Peyer's patch (tissue), 4 donors: Measurements from ENCODE around the gene SOBP.

Experiments
- POLR2A ChIP-seq, 2 donors: fragments of 450-650 bp; IDR thresholded peaks; one replicate each; pipeline ENCODE4 v1.5.1; 2017; ENCODE audit warnings: antibody characterized with exemption in 2 of 2, mild to moderate bottlenecking in 2 of 2, moderate library complexity in 2 of 2
- TF ChIP-seq, protein P1 (sequence below), 6 experiments: fragments of 450-650 bp in 4 of 6; fragments of 200-600 bp in 2 of 6; sonication (generic) in 1 of 6; IDR thresholded peaks; one replicate each; pipeline ENCODE4 v1.5.1; 2017 to 2019; ENCODE audit warnings: antibody characterized with exemption in 6 of 6, mild to moderate bottlenecking in 3 of 6, moderate library complexity in 1 of 6

DNA sequence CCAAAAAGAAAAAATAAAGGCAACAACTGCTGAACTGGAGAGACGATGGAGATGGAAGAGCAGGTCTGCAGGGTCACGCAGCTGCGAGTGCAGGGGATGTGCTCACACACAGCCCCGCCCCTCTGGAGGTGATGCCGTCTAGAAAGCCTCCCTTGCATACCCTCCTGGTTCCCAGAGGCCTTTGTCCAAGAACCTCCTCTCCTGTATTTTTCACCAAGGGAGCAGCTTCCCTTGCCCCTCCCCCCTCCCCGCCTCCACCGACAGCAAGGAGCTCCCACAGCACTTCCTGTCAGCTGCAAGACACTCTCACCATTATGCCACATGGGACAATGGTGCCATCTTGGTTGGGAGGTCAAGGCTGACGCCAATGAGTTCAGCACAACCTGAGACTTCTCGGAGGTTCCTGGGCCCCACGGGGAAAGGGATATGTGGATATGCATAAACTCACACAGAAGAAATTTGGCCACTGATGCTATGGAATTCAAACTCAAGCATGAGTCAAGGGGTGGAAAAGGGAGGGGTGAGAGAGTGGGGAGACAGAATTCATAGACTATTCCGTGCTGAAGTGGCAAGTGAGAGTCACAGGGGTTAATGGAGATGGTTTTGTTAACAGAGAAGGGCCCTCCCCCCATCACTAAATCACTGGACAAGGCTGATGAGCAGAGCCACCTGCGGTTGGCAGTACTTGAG lies 201.3 kb downstream of the SOBP start:
- no peak for TF ChIP-seq POLR2A (IDR thresholded peaks at IDR 0.05)
- TF ChIP-seq, protein P1, sequence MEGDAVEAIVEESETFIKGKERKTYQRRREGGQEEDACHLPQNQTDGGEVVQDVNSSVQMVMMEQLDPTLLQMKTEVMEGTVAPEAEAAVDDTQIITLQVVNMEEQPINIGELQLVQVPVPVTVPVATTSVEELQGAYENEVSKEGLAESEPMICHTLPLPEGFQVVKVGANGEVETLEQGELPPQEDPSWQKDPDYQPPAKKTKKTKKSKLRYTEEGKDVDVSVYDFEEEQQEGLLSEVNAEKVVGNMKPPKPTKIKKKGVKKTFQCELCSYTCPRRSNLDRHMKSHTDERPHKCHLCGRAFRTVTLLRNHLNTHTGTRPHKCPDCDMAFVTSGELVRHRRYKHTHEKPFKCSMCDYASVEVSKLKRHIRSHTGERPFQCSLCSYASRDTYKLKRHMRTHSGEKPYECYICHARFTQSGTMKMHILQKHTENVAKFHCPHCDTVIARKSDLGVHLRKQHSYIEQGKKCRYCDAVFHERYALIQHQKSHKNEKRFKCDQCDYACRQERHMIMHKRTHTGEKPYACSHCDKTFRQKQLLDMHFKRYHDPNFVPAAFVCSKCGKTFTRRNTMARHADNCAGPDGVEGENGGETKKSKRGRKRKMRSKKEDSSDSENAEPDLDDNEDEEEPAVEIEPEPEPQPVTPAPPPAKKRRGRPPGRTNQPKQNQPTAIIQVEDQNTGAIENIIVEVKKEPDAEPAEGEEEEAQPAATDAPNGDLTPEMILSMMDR (IDR thresholded peaks at IDR 0.05), result no peak
